Loucy (cell line): ENCODE measurements around the gene RPS6KA6.

ENCODE experiments used
- H2AFZ ChIP-seq: fragments of 200-600 bp; sonication (generic); 2 replicates; pipeline ENCODE4 v1.6.0; 2016; ENCODE audit warnings: antibody characterized with exemption, mild to moderate bottlenecking, low read length, moderate library complexity
- H3F3A ChIP-seq: fragments of 200-600 bp; 2 replicates; pipeline ENCODE4 v1.6.0; 2016; ENCODE audit warnings: antibody characterized with exemption, low read depth, mild to moderate bottlenecking
- H3K27me3 ChIP-seq: fragments of 200-600 bp; sonication (generic); 2 replicates; pipeline ENCODE4 v1.6.1; 2014; ENCODE audit warnings: low read length, mild to moderate bottlenecking; ENCODE audit not compliant: insufficient read depth, poor library complexity, severe bottlenecking
- H3K36me3 ChIP-seq: fragments of 200-600 bp; sonication (generic); 2 replicates; pipeline ENCODE4 v1.6.1; 2016; ENCODE audit warnings: low read length; ENCODE audit not compliant: insufficient read depth
- H3K4me1 ChIP-seq: fragments of 200-600 bp; sonication (generic); 2 replicates; pipeline ENCODE4 v1.5.1; 2014; ENCODE audit warnings: low read length, mild to moderate bottlenecking; ENCODE audit not compliant: insufficient read depth, poor library complexity, severe bottlenecking
- H3K4me2 ChIP-seq: fragments of 200-600 bp; sonication (generic); 2 replicates; pipeline ENCODE4 v1.6.0; 2014; ENCODE audit warnings: antibody characterized with exemption, low read length, low read depth, mild to moderate bottlenecking; ENCODE audit not compliant: poor library complexity, severe bottlenecking
- H3K4me3 ChIP-seq: fragments of 200-600 bp; sonication (generic); 2 replicates; pipeline ENCODE4 v1.5.1; 2014; ENCODE audit warnings: low read length, mild to moderate bottlenecking, mixed read lengths; ENCODE audit not compliant: poor library complexity, severe bottlenecking
- H3K79me2 ChIP-seq: fragments of 200-600 bp; sonication (generic); 2 replicates; pipeline ENCODE4 v1.6.1; 2014; ENCODE audit warnings: low read length; ENCODE audit not compliant: insufficient read depth
- H3K9ac ChIP-seq: fragments of 200-600 bp; sonication (generic); 2 replicates; pipeline ENCODE4 v1.6.0; 2014; ENCODE audit warnings: mild to moderate bottlenecking, low read depth, low read length, moderate library complexity; ENCODE audit not compliant: poor library complexity, severe bottlenecking
- H3K9me2 ChIP-seq: fragments of 200-600 bp; sonication (generic); replicated peaks from 2 replicates; pipeline ENCODE4 v1.6.1; 2016; ENCODE audit warnings: low read depth, low read length, mixed read lengths
- H3K9me3 ChIP-seq: fragments of 200-600 bp; sonication (generic); 2 replicates; pipeline ENCODE4 v1.6.1; 2014; ENCODE audit warnings: mild to moderate bottlenecking, antibody characterized with exemption, low read length, low read depth; ENCODE audit not compliant: insufficient read depth
- H4K20me1 ChIP-seq: fragments of 200-600 bp; sonication (generic); 2 replicates; pipeline ENCODE4 v1.6.0; 2014; ENCODE audit warnings: antibody characterized with exemption, low read length, mild to moderate bottlenecking; ENCODE audit not compliant: insufficient read depth, poor library complexity, severe bottlenecking
- EZH2phosphoT487 ChIP-seq: fragments of 200-600 bp; IDR thresholded peaks from 2 replicates; pipeline ENCODE4 v1.6.1; 2018; ENCODE audit warnings: antibody characterized with exemption, mild to moderate bottlenecking, moderate library complexity, borderline replicate concordance
- TF ChIP-seq, protein P1 (sequence below): fragments of 200-600 bp; sonication (generic); conservative IDR thresholded peaks from 2 replicates; pipeline ENCODE4 v1.5.1; 2014; ENCODE audit warnings: mild to moderate bottlenecking, antibody characterized with exemption, low read length

Gene RPS6KA6

DNA sequence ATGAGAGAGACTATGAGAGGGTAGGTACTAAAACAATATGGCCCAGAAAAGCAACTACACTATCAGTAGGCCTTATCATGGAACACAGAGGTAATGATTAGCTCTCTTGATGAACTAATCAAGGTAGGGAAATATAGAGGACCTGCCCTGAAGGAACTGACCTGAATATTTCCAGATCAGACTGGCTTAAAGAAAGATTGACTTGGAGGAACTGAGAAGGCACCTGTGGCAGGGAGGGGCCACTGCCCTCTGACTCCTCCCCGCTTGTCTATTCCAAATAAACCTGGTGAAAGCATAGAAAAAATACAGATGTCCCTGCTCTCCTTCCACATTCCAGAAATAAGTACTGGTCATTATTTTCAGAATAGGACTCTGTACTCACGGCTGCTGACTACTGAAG, 5.5 kb downstream of the RPS6KA6 start:
- no peaks in the 10 kb centered on the region for H3K27me3 ChIP-seq
- H3K4me1 ChIP-seq: no peaks in the 10 kb centered on the region
- H3K36me3 ChIP-seq: no peaks in the 10 kb centered on the region
- H3K9me2 ChIP-seq: no peaks in the 10 kb centered on the region
- H3K79me2 ChIP-seq: no peaks in the 10 kb centered on the region
- no peaks in the 10 kb centered on the region for H4K20me1 ChIP-seq
- no peaks in the 10 kb centered on the region for H3K9me3 ChIP-seq
- no peaks in the 10 kb centered on the region for H3F3A ChIP-seq
- TF ChIP-seq, protein P1, sequence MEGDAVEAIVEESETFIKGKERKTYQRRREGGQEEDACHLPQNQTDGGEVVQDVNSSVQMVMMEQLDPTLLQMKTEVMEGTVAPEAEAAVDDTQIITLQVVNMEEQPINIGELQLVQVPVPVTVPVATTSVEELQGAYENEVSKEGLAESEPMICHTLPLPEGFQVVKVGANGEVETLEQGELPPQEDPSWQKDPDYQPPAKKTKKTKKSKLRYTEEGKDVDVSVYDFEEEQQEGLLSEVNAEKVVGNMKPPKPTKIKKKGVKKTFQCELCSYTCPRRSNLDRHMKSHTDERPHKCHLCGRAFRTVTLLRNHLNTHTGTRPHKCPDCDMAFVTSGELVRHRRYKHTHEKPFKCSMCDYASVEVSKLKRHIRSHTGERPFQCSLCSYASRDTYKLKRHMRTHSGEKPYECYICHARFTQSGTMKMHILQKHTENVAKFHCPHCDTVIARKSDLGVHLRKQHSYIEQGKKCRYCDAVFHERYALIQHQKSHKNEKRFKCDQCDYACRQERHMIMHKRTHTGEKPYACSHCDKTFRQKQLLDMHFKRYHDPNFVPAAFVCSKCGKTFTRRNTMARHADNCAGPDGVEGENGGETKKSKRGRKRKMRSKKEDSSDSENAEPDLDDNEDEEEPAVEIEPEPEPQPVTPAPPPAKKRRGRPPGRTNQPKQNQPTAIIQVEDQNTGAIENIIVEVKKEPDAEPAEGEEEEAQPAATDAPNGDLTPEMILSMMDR: no peak
- no peak for TF ChIP-seq EZH2phosphoT487
- no peak overlapping the region for H3K9ac ChIP-seq
- no peak overlapping the region for H3K4me2 ChIP-seq
- no peak overlapping the region for H2AFZ ChIP-seq
- no peak overlapping the region for H3K4me3 ChIP-seq

DNA sequence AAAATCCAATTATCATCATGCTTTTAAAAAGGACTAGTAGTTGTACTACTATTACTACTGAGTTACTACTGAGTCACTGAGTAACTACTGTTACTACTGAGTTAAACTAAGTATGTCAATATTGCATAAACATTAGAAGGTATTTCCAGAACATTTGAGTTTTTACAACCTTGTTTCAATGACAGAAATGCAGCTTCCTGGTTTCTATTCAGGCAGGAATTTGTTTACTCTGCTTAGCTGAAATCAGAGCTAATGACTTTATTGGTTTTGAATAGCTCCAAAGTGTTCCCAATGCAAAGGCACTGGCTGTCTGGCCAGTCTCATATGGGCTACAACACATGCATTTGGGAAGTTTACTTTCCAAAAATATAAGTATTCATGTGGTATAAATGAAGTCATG, 12.0 kb downstream of the RPS6KA6 start:
- Histone ChIP-seq H3K9me2 (no peaks in the 10 kb centered on the region), H3K9me3 (no peaks in the 10 kb centered on the region), H2AFZ (no peak overlapping the region), H3K4me3 (no peak overlapping the region), H3K36me3 (no peaks in the 10 kb centered on the region), H3F3A (no peaks in the 10 kb centered on the region), H3K4me2 (no peak overlapping the region), H4K20me1 (no peaks in the 10 kb centered on the region), H3K4me1 (no peaks in the 10 kb centered on the region), H3K79me2 (no peaks in the 10 kb centered on the region), H3K27me3 (no peaks in the 10 kb centered on the region), H3K9ac (no peak overlapping the region)
- no peak for TF ChIP-seq EZH2phosphoT487
- TF ChIP-seq, protein P1: no peak

GRCh38 chrX:84175274-84175673, 12.7 kb downstream of the RPS6KA6 start:
- no peak overlapping the region for H2AFZ ChIP-seq
- H3K9me2 ChIP-seq: no peaks in the 10 kb centered on the region
- no peaks in the 10 kb centered on the region for H3K27me3 ChIP-seq
- H3K9me3 ChIP-seq: no peaks in the 10 kb centered on the region
- no peak overlapping the region for H3K9ac ChIP-seq
- no peaks in the 10 kb centered on the region for H3K79me2 ChIP-seq
- TF ChIP-seq, protein P1: no peak
- TF ChIP-seq EZH2phosphoT487: no peak
- no peaks in the 10 kb centered on the region for H3F3A ChIP-seq
- H3K4me2 ChIP-seq: no peak overlapping the region
- H3K36me3 ChIP-seq: no peaks in the 10 kb centered on the region
- H3K4me3 ChIP-seq: no peak overlapping the region
- no peaks in the 10 kb centered on the region for H3K4me1 ChIP-seq
- H4K20me1 ChIP-seq: no peaks in the 10 kb centered on the region
